Breast epithelium (tissue), 4 donors: ENCODE measurements around the gene LLGL1. TPM values are rescaled to one million over a fixed set of nuclear protein-coding genes. Genes with fewer than 3 reads are reported as not detected.

ENCODE experiments used
- DNase-seq, 2 donors: peaks; one replicate each; pipeline ENCODE4 v3.0.0-alpha.2; 2019; ENCODE audit warnings: low spot score in 2 of 2
- H3K27ac ChIP-seq, 2 donors: fragments of 200-600 bp; sonication (generic) in 1 of 2; one replicate each; pipeline ENCODE4 v1.5.1; 2016 to 2019; ENCODE audit warnings: mild to moderate bottlenecking in 1 of 2
- H3K27me3 ChIP-seq, 2 donors: fragments of 200-600 bp; sonication (generic) in 1 of 2; one replicate each; pipeline versions ENCODE4 v1.5.1 to v1.6.0; 2017 to 2019; ENCODE audit warnings: control low read depth in 1 of 2, mild to moderate bottlenecking in 1 of 2
- H3K36me3 ChIP-seq: fragments of 200-600 bp; one replicate; pipeline ENCODE4 v1.5.1; 2019
- H3K4me1 ChIP-seq, 2 donors: fragments of 200-600 bp; sonication (generic); one replicate each; pipeline ENCODE4 v1.5.1; 2016 to 2019; ENCODE audit warnings: control low read depth in 1 of 2
- H3K4me3 ChIP-seq, 3 donors: fragments of 200-600 bp; sonication (generic); 1 replicate in 2 of 3; 2 replicates in 1 of 3; pipeline ENCODE4 v1.5.1; 2016 to 2019; ENCODE audit warnings: mild to moderate bottlenecking in 3 of 3, moderate library complexity in 2 of 3
- H3K9me3 ChIP-seq, 2 donors: fragments of 200-600 bp; sonication (generic) in 1 of 2; one replicate each; pipeline ENCODE4 v1.5.1; 2016 to 2019; ENCODE audit warnings: control low read depth in 1 of 2
- POLR2A ChIP-seq: fragments of 450-650 bp; IDR thresholded peaks from one replicate; pipeline ENCODE4 v1.6.1; 2016; ENCODE audit warnings: antibody characterized with exemption, mild to moderate bottlenecking, moderate library complexity
- POLR2AphosphoS5 ChIP-seq, 3 donors: sonication (generic); formaldehyde crosslinking; IDR thresholded peaks; one replicate each; pipeline ENCODE4 v1.6.1; 2017; ENCODE audit warnings: antibody characterized with exemption in 3 of 3
- intact Hi-C: fragments of 100-400 bp; cut with DNase I; formaldehyde crosslinking; loops from one replicate; pipeline ENCODE4 v1.15.1; 2023; ENCODE audit warnings: low total_unique reads
- total RNA-seq, 3 donors: library from RNA; depleted of rRNA; stranded (reverse); fragments of >200 nt; gene quantifications; one replicate each; pipeline ENCODE4 v1.1.0, GENCODE V29; 2016
- TF ChIP-seq, protein P1 (sequence below), 3 donors: fragments of 450-650 bp; IDR thresholded peaks; one replicate each; pipeline ENCODE4 v1.5.1; 2016 to 2017; ENCODE audit warnings: antibody characterized with exemption in 3 of 3, mild to moderate bottlenecking in 3 of 3, moderate library complexity in 3 of 3

The LLGL1 gene
- total RNA-seq: 10 to 100 TPM; 16.0 to 21.6 (median 18.4) TPM

DNA sequence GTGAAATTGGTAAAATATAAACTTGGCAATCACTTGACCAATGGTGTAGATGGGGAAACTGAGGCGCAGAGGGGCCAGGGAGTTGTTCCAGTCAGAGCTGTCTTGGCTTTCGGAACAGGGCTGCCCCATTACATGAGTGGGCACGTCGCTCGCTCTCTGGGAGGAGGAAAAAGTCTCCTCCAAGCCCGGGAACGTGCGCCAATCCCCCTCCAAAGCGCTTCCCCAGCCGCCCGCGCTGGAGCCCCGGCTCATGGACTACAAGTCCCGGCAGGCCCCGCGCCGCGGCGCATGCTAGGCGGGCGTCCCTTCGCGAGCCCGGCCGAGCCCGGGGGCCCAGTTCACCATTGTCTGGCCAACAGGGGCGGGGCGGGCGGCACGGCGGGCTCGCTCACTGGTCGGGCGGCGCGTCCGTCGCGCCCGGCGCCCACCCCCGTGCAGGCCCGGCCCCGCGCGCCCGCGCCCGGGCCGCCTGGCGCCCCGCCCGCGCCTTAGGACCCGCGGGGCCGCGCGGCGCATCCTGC, at the start of gene LLGL1:
TSS of gene LLGL1 (plus strand) at position 515 of the 521 bp plus-strand sequence. CDS start 48 bp downstream, outside the sequence.
- DNase-seq: peak; percentile 95
- peaks cover 0 to 3% of the 10 kb centered on the region in 2 donors for H3K4me1 ChIP-seq
- TF ChIP-seq POLR2A (no peak), POLR2AphosphoS5 (IDR thresholded peaks at IDR 0.05) (peak in 2 of 3 donors; percentile 17 to 49)
- H3K27me3 ChIP-seq: no peaks in the 10 kb centered on the region
- H3K9me3 ChIP-seq: no peaks in the 10 kb centered on the region
- H3K27ac ChIP-seq: peak within 1 kb of the TSS; percentile 77 to 94
- peak within 1 kb of the TSS; percentile 60 to 86 (median 64) for H3K4me3 ChIP-seq
- H3K36me3 ChIP-seq: no peaks in the 10 kb centered on the region
- intact Hi-C loops: no loop called here

- intact Hi-C loops: no loop called here
- H3K4me1 ChIP-seq: no peaks in the 10 kb centered on the region
- TF ChIP-seq, protein P1, sequence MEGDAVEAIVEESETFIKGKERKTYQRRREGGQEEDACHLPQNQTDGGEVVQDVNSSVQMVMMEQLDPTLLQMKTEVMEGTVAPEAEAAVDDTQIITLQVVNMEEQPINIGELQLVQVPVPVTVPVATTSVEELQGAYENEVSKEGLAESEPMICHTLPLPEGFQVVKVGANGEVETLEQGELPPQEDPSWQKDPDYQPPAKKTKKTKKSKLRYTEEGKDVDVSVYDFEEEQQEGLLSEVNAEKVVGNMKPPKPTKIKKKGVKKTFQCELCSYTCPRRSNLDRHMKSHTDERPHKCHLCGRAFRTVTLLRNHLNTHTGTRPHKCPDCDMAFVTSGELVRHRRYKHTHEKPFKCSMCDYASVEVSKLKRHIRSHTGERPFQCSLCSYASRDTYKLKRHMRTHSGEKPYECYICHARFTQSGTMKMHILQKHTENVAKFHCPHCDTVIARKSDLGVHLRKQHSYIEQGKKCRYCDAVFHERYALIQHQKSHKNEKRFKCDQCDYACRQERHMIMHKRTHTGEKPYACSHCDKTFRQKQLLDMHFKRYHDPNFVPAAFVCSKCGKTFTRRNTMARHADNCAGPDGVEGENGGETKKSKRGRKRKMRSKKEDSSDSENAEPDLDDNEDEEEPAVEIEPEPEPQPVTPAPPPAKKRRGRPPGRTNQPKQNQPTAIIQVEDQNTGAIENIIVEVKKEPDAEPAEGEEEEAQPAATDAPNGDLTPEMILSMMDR (IDR thresholded peaks at IDR 0.05): no peak
- TF ChIP-seq POLR2A: no peak
- TF ChIP-seq POLR2AphosphoS5 (IDR thresholded peaks at IDR 0.05): no peak
- no peak overlapping the region for H3K27ac ChIP-seq
- no peaks in the 10 kb centered on the region for H3K9me3 ChIP-seq
- H3K4me3 ChIP-seq: no peak overlapping the region
- DNase-seq: no peak
- H3K27me3 ChIP-seq: no peaks in the 10 kb centered on the region
- no peaks in the 10 kb centered on the region for H3K36me3 ChIP-seq
Observed at GRCh38 chr17:18176176-18176575, 49.3 kb upstream of the LLGL1 start.

DNA sequence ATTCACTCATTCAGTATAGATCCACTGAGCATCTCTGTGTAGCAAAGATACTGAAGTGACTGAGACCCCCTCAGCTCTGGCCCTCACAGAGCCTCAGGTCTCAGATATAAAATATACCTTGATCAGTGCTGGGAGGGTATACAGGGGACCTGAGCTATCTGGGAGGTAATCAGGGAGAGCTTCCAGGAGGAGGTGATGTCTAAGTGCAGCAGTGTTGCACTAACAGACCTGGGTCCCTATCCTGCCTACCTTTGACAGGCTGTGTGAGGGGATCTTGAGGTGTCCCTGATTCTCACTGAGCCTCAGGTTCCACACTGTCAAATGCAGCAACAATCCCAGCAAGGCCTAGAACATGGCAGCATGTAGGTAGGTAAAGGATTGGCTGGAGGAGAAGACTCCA, 48.3 kb upstream of the LLGL1 start:
- peaks cover 0 to 2% of the 10 kb centered on the region in 2 donors for H3K4me1 ChIP-seq
- H3K4me3 ChIP-seq: no peak overlapping the region
- H3K27ac ChIP-seq: no peak overlapping the region
- no peaks in the 10 kb centered on the region for H3K27me3 ChIP-seq
- DNase-seq: no peak
- intact Hi-C loops: no loop called here
- H3K36me3 ChIP-seq: no peaks in the 10 kb centered on the region
- H3K9me3 ChIP-seq: no peaks in the 10 kb centered on the region
- TF ChIP-seq POLR2A: no peak
- TF ChIP-seq, protein P1 (IDR thresholded peaks at IDR 0.05): no peak
- TF ChIP-seq POLR2AphosphoS5 (IDR thresholded peaks at IDR 0.05): no peak

GRCh38 chr17:18177722-18178121, 47.7 kb upstream of the LLGL1 start:
- no peaks in the 10 kb centered on the region for H3K36me3 ChIP-seq
- H3K4me1 ChIP-seq: peaks cover 0 to 4% of the 10 kb centered on the region in 2 donors
- no peak for DNase-seq
- H3K4me3 ChIP-seq: no peak overlapping the region
- no peaks in the 10 kb centered on the region for H3K9me3 ChIP-seq
- no peak for TF ChIP-seq POLR2AphosphoS5 (IDR thresholded peaks at IDR 0.05)
- no peak for TF ChIP-seq POLR2A
- TF ChIP-seq, protein P1 (IDR thresholded peaks at IDR 0.05): no peak
- intact Hi-C loops: no loop called here
- H3K27me3 ChIP-seq: no peaks in the 10 kb centered on the region
- H3K27ac ChIP-seq: no peak overlapping the region

GRCh38 chr17:18179196-18179595, 46.2 kb upstream of the LLGL1 start:
- no peaks in the 10 kb centered on the region for H3K9me3 ChIP-seq
- no peaks in the 10 kb centered on the region for H3K27me3 ChIP-seq
- no peak overlapping the region for H3K27ac ChIP-seq
- TF ChIP-seq POLR2A (no peak), POLR2AphosphoS5 (IDR thresholded peaks at IDR 0.05) (no peak)
- TF ChIP-seq, protein P1 (IDR thresholded peaks at IDR 0.05): no peak
- H3K4me3 ChIP-seq: no peak overlapping the region
- H3K4me1 ChIP-seq: peaks cover 0 to 4% of the 10 kb centered on the region in 2 donors
- intact Hi-C loops: no loop called here
- no peak for DNase-seq
- no peaks in the 10 kb centered on the region for H3K36me3 ChIP-seq
